Immature natural killer cell (primary cell): ENCODE results near the gene SPATA31D3. TPM values are rescaled to one million over a fixed set of nuclear protein-coding genes. Genes with fewer than 3 reads are reported as not detected.

Source experiments
- DNase-seq, 3 donors: peaks; one replicate each; pipeline ENCODE4 v3.0.0; 2022; ENCODE audit warnings: mixed read lengths in 1 of 3
- H3K27ac Mint-ChIP-seq, 6 donors: one replicate each; pipeline ENCODE4 v1.8.0; 2020; ENCODE audit warnings: mixed read lengths in 6 of 6, mild to moderate bottlenecking in 5 of 6, inconsistent platforms in 4 of 6, moderate library complexity in 3 of 6
- H3K27me3 Mint-ChIP-seq, 3 donors: one replicate each; pipeline ENCODE4 v1.8.0; 2020 to 2021; ENCODE audit warnings: low read depth in 3 of 3, mild to moderate bottlenecking in 3 of 3, mixed read lengths in 3 of 3, moderate library complexity in 3 of 3, inconsistent platforms in 1 of 3
- H3K36me3 Mint-ChIP-seq, 3 donors: one replicate each; pipeline ENCODE4 v1.8.0; 2020; ENCODE audit warnings: mixed read lengths in 3 of 3, inconsistent platforms in 2 of 3, mild to moderate bottlenecking in 2 of 3
- H3K4me1 Mint-ChIP-seq, 2 donors: one replicate each; pipeline ENCODE4 v1.8.0; 2020; ENCODE audit warnings: inconsistent platforms in 2 of 2, mild to moderate bottlenecking in 2 of 2, mixed read lengths in 2 of 2, moderate library complexity in 1 of 2
- H3K4me3 Mint-ChIP-seq, 5 donors: one replicate each; pipeline ENCODE4 v1.8.0; 2020; ENCODE audit warnings: mild to moderate bottlenecking in 5 of 5, mixed read lengths in 5 of 5, inconsistent platforms in 3 of 5, moderate library complexity in 3 of 5
- H3K9me3 Mint-ChIP-seq, 6 donors: one replicate each; pipeline ENCODE4 v1.8.0; 2020; ENCODE audit warnings: mild to moderate bottlenecking in 6 of 6, mixed read lengths in 6 of 6, inconsistent platforms in 4 of 6, moderate library complexity in 3 of 6
- polyA plus RNA-seq, 3 donors: library from polyadenylated mRNA; unstranded; fragments of 300-500 nt; fragmentation: Illumina TruSeq; gene quantifications; one replicate each; pipeline ENCODE4 v1.2.3, GENCODE V29; 2021

SPATA31D3 gene
- polyA plus RNA-seq, 3 donors from 2014 or later, result not detected

DNA sequence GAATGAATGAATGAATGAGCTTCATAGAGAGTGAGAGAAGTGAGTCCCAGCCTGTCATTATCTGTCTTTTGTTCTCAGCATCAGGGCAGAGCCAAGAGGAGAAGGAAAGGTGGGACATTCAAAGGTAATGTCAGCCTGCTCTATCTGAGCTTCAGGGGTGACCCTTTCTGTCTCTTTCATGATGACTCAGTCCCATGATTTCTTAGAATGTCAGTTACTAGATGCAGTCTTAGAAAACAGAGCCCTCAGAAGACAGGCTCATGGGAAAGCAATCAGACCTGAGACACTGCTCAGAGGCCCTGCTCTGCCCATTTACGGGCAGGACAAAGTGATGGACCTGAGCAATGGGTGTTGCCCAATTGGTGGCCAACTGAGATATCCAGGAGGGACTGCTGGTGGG lies 46.4 kb downstream of the SPATA31D3 start:
- no peak overlapping the region for H3K27ac Mint-ChIP-seq
- no peak for DNase-seq
- H3K27me3 Mint-ChIP-seq, result peaks cover 1 to 7% (median 4%) of the 10 kb centered on the region in 3 donors
- no peak overlapping the region for H3K4me3 Mint-ChIP-seq
- no peaks in the 10 kb centered on the region for H3K36me3 Mint-ChIP-seq
- H3K9me3 Mint-ChIP-seq, result peaks cover 0 to 2% (median 0%) of the 10 kb centered on the region in 6 donors
- no peaks in the 10 kb centered on the region for H3K4me1 Mint-ChIP-seq

DNA sequence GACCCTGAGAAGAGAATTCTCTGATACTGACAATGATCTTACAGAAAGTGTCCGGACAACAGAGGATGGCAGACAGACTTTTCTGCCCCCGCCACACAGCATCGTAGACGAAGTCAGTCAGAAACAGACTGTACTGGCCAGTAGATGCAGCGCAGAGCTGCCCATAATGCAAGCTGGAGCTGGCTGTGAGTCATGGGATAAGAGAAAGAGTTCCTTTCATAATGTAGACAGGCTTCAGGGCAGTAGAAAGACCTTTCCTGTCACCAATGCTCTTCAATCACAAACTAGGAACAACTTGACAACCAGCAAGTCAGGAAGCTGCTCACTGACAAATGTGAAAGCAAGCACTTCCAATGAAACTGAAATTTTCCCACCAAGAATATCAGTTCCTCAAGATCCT lies 50.4 kb downstream of the SPATA31D3 start:
- no peak overlapping the region for H3K4me3 Mint-ChIP-seq
- H3K9me3 Mint-ChIP-seq, result peaks cover 0 to 2% (median 0%) of the 10 kb centered on the region in 6 donors
- H3K27me3 Mint-ChIP-seq, result peaks cover 1 to 7% (median 4%) of the 10 kb centered on the region in 3 donors
- H3K36me3 Mint-ChIP-seq, result no peaks in the 10 kb centered on the region
- no peak for DNase-seq
- H3K4me1 Mint-ChIP-seq, result no peaks in the 10 kb centered on the region
- no peak overlapping the region for H3K27ac Mint-ChIP-seq

Other genes starting within 250 kb of the SPATA31D3 start
- gene SPATA31D4, start 15.1 kb upstream of the SPATA31D3 start, polyA plus RNA-seq, result not detected
- not detected for gene SPATA31D1, start 45.3 kb downstream of the SPATA31D3 start, polyA plus RNA-seq